ENCODE data around the gene MICAL3. TPM values are rescaled to one million over a fixed set of nuclear protein-coding genes. Genes with fewer than 3 reads are reported as not detected.

Gene MICAL3
- polyA plus RNA-seq, 3 donors, result 24.6 to 46.6 (median 46.0) TPM

DNA sequence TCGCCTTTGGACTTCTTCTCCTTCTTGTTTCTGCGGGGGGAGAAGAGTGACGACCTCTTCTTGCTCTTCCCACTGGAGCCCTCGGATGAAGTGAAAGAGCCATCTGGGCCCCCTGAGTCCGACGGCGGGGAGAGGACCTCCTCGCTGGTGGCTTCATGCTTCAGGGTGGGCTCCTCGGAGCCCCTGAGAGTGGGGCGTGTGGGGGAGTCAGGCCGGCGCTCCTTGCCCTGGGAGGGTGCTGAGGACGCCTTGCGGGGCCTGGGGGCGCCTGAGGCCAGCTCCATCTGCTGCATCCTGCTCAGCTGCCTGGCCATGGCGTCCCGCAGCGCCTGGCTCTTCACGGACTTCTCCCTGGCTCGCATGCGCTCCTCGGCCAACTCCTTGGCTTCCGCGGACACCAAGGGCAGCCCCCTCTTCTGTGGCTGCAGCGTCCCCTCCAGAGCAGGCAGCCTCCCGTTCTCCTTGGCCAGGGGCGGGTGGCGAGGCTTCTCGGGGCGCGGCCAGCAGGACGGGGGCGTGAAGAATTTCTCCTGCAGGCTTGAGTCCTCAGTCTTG lies 206.8 kb downstream of the MICAL3 start:
- no peak for DNase-seq

GRCh38 chr22:17817079-17817478 lies 207.3 kb downstream of the MICAL3 start:
- DNase-seq, result no peak

- no peak for DNase-seq
Measured at GRCh38 chr22:17816649-17817048, 207.7 kb downstream of the MICAL3 start.

DNA sequence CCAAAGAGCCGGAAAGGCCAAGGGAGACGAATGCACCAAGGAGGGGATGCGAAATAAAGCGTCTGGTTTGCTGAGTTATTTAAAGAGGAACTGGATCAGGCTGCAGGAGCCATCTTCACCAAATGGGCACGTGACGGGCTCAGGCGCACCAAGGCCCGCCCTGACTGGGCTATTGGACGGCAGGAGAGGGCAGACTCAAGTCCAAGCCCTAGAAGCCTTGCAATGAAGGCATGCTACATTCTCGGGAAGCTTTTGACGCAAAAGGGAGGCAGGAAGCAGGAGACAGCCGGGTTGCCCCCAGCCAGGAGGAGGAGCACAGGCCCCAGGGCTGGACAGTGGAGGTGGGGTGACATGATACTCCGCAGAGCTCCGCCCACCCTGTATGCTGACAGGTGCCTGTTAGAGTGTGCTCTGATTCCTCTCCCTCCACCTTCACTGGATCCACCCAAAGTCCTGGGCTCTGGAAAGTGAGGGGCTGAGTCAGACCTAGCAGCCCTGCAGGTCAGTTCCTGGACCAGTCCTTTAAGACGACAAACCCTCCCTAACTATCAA lies 208.6 kb downstream of the MICAL3 start:
- DNase-seq, result no peak

GRCh38 chr22:17814830-17815229 lies 209.5 kb downstream of the MICAL3 start:
- DNase-seq, result no peak

GRCh38 chr22:17814084-17814483 lies 210.3 kb downstream of the MICAL3 start:
- DNase-seq, result no peak

DNA sequence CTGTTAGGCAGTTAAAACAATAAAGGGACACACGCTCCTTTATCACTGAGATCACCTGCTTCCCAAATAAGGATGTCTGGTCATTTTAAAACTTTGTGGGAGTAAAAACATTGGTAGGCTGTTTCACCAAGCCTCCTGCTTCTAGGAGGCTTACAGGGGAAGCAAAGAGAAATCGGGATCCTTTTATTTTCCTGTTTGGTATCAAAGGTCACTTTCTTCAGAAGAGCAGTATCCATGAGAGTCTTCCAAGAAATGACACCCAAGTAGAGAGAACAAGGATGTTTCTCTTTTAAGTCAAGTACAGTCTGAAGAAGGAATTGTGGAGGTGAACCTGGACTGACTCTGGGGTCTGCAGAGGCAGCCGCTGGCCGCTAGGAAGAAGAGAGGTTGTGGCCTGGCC lies 213.2 kb downstream of the MICAL3 start:
- no peak for DNase-seq

GRCh38 chr22:17810570-17811116 lies 213.7 kb downstream of the MICAL3 start:
- DNase-seq, result no peak

DNA sequence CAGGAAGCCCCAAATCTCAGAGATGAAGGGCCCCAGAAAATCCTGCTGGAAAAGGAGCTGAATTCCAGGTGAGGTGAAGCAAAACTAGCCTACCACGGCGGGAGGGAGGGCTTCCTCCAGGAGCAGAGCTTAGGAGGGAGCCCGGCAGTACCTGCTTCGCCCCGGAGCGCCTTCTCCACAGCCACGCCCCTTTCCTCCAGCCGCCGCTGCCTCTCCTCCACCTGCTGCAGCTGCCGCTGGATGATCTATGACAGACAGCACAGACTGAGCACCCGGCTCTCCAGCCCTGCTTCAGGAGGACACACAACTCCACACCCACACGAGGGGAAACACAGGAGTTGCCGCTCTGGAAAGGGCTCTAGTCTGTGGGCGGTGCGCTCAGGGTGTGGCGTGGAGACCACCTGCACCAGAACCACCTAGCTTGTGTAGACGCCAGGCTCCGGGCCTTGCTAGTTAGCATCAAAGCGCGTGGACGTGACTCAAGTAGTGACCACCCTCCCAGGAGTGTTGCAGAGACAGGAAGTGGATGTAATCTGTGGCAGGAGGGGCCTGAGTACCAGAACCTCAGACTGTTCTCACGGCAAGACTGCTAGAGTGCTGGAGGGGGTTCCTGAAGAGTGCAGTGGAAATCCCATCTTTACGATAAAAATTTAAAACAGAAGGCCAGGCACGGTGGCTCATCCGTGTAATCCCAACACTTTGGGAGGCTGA lies 215.5 kb downstream of the MICAL3 start:
- DNase-seq, result no peak

DNA sequence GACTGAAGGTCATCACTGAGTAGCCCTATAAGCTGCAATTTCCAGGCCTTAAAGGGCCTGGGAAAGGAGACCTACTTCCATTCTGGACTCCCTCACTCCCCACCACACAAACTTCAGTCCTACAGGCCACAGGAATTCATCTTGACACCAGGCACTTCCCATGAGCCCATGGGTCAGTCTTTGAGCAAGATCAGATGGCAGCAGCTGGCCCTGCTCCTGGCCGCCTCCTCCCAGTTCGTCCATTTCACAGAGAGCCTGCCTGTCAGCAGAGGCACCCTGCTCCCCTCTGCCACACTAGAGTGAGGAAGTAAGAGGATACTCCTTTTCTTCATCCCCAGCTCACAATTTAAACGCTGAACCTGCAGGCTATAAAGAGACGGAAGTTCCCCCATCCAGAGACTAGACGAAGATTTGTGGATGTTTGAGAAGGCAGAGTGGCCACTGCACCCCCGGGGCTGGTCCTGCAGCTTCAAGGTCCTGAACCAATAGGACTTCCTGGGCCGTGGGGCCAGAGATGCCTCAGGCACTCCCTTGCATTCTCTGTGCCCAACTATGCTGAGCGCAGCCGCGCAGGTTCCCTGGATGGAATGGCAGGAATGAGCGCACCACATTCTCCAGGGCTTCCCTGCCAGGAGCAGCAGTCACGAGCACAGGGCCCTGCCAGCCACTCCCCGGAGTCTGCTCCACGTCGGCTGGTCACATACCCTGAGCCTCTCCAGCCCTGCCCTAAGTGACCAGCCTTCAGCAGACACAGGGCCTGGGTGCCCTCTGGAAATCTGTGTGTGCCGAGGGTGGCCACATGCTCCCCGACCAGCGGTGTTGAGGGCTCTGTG lies 216.6 kb downstream of the MICAL3 start:
- no peak for DNase-seq

GRCh38 chr22:17807086-17807485 lies 217.3 kb downstream of the MICAL3 start:
- DNase-seq, result no peak

GRCh38 chr22:17806437-17806836 lies 217.9 kb downstream of the MICAL3 start:
- no peak for DNase-seq

GRCh38 chr22:17804331-17805080 lies 219.9 kb downstream of the MICAL3 start:
- no peak for DNase-seq

DNA sequence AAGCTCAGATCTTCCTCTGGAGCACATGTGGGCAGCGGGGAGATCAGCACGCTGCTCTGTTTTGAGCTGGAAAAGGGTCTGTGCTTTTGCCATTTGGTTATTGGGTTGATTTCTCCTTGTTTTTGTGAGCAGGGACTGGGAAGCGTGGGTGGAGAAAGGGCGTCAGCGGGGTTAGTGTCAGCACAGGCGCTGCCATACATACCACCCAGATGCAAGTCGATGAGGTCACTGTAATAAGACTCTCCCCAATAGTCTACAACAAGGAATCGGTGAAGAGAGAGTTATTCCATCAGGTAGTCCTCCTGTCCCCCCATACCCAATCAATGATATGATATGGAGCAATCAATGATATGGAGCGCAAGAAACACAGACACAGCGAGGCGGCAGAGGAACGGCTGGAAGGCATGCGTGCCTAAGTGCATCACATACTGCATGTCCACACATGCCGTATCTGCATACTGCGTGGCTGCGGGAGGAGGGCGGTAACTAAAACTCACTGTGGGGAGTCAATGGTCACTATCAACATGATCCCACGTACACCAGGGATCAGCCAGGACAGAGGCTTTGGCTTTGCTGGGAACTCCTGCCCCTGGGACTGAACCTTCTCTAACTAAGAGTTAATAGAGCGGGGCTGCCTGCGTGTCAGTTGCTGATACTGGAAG lies 220.6 kb downstream of the MICAL3 start:
- no peak for DNase-seq

DNA sequence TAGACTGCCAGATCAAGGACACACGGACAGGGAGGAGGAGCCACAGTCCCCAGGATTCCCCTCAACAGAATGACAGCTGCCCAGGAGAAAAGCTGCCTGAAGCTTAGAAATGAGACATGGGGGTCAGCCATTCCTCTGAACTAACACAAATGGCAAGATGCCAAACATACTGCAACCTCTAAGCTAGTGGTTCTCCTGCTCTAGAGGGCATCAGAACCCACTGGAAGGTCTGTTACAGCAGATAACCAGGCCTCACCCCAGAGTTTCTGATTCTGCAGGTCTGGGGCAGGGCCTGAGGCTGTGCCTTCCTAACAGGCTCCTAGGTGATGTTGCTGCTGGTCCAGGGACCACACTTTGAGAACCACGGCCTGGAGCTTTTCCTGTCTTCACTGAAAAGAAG lies 221.5 kb downstream of the MICAL3 start:
- no peak for DNase-seq

GRCh38 chr22:17802411-17802810 lies 221.9 kb downstream of the MICAL3 start:
- DNase-seq, result no peak

DNA sequence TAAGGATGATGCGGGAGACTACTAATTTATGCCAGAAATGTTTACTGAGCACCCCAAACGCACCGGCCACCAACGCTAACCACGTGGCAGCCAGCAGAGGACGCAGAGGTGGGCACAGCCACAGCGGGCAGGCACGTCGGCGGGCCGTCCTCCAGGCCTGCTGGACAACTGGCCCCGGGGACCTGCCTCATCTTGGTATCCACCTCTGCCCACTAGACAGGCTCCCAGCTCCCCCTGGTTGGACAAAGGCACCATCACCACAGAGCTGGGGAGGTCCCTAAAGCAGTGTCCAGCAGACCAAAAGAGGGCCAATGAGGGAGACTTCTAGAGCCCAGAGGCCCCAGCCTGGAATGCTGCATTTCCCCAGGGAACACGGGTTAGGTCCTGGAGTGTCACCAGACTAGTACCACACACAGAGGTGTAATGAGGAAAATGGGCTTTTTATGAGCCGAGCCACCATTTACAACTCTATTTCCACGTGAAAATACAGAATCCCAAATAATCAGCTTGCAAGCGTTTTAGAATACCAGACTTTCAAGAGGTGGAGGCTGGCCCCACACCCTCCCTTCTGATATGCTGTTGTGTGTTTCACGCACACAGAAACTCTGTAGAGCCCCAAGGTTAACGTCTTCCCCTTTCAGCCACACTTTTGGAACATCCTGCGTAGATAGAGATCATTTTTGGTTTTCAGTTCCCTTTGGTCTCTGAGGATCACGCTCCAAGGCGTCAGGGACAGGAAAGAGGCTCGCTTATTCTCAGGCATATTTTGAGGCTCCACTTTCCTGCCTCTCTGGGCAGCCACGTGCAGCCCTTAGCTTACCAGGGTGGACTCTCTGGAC lies 226.4 kb downstream of the MICAL3 start:
- DNase-seq, result no peak

DNA sequence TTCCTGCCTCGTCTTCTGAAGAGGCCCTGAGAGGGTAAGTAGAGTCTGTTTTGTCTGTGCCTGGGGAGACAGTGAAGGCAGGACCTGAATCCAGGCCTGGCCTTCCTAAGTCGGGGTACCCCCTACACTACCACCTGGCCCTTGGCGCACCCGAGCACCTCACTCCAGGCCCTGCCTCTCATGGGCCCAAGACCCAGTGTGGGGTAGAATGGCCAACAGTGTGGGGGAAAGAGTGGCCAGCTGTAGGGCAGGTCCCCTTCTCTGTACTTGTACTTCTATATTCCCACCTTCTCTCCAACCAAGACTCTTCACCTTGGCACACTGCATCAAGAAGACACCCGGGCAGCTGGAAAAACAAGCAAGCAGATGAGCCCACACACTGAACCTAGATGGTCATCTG lies 227.7 kb downstream of the MICAL3 start:
- DNase-seq, result no peak

- DNase-seq, result no peak
Measured at GRCh38 chr22:17795661-17796548, 228.5 kb downstream of the MICAL3 start.
